GM12892 (cell line): ENCODE measurements around the gene VIPR2. TPM values are rescaled to one million over a fixed set of nuclear protein-coding genes. Genes with fewer than 3 reads are reported as not detected.
"Not testable (repeated sequence)": the region's sequence is repeated elsewhere in the genome, so short reads cannot be mapped to it uniquely, and the experiment has no call there.

Source experiments
- DNase-seq: peaks from one replicate; pipeline ENCODE4 v3.0.0; 2011; ENCODE audit not compliant: insufficient read length
- FAIRE-seq: peaks from 2 replicates; lab custom pipeline; 2011; peaks lifted over from hg19 to GRCh38; lab: Jason Lieb, UNC
- POLR2A ChIP-seq: IDR thresholded peaks from 2 replicates; pipeline ENCODE4 v1.6.1; 2011; ENCODE audit warnings: low read depth, low read length, control low read depth
- POLR2AphosphoS5 ChIP-seq: IDR thresholded peaks from 2 replicates; pipeline ENCODE4 v1.6.1; 2011; ENCODE audit warnings: low read depth, low read length, control low read depth
- TAF1 ChIP-seq: IDR thresholded peaks from 2 replicates; pipeline ENCODE4 v1.6.1; 2011; ENCODE audit warnings: low read depth, mild to moderate bottlenecking, control low read depth, low read length, borderline replicate concordance
- polyA plus RNA-seq: library from polyadenylated mRNA; unstranded; fragments of >200 nt; gene quantifications from one replicate; pipeline ENCODE4 v1.2.1, GENCODE V29; 2012; ENCODE audit warnings: missing spikeins, inconsistent platforms; ENCODE audit not compliant: missing spikeins

The VIPR2 gene
- not detected for polyA plus RNA-seq

- no peak for FAIRE-seq
- no peak for DNase-seq
- no peak for TF ChIP-seq TAF1
- TF ChIP-seq POLR2AphosphoS5, result no peak
- TF ChIP-seq POLR2A, result no peak
Measured at GRCh38 chr7:159144758-159145489, at the start of gene VIPR2. TSS of gene VIPR2 (minus strand) at chr7:159144867. CDS start at chr7:159144771, 96 bp downstream.

- DNase-seq, result no peak
- no peak for FAIRE-seq
- TF ChIP-seq TAF1 (no peak), POLR2A (no peak), POLR2AphosphoS5 (no peak)
Measured at GRCh38 chr7:159193543-159194090, 49.0 kb upstream of the VIPR2 start.

- FAIRE-seq, result no peak
- TF ChIP-seq POLR2AphosphoS5 (no peak), POLR2A (no peak), TAF1 (no peak)
Measured at GRCh38 chr7:159192725-159193453, 48.2 kb upstream of the VIPR2 start.

GRCh38 chr7:159192013-159192412 is 47.3 kb upstream of the VIPR2 start:
- no peak for DNase-seq
- no peak for FAIRE-seq
- TF ChIP-seq POLR2AphosphoS5, result no peak
- no peak for TF ChIP-seq TAF1
- no peak for TF ChIP-seq POLR2A

More at GRCh38 chr7:159192725-159193453, 48.2 kb upstream of the VIPR2 start:
- DNase-seq, result no peak

- DNase-seq, result no peak
Measured at GRCh38 chr7:159191236-159191635, 46.6 kb upstream of the VIPR2 start.

GRCh38 chr7:159188011-159188410 is 43.3 kb upstream of the VIPR2 start:
- FAIRE-seq (no peak), DNase-seq (no peak)
- TF ChIP-seq POLR2AphosphoS5, result no peak
- TF ChIP-seq POLR2A, result no peak
- TF ChIP-seq TAF1, result no peak

More at GRCh38 chr7:159191236-159191635, 46.6 kb upstream of the VIPR2 start:
- FAIRE-seq, result no peak
- TF ChIP-seq TAF1 (no peak), POLR2A (no peak), POLR2AphosphoS5 (no peak)

- no peak for TF ChIP-seq POLR2A
- TF ChIP-seq TAF1, result no peak
- no peak for TF ChIP-seq POLR2AphosphoS5
- no peak for DNase-seq
- no peak for FAIRE-seq
Measured at GRCh38 chr7:159179241-159179640, 34.6 kb upstream of the VIPR2 start.

- TF ChIP-seq TAF1 (no peak), POLR2AphosphoS5 (no peak), POLR2A (no peak)
- DNase-seq (no peak), FAIRE-seq (no peak)
Measured at GRCh38 chr7:159177284-159177953, 32.8 kb upstream of the VIPR2 start.

- TF ChIP-seq POLR2AphosphoS5, result no peak
- no peak for TF ChIP-seq TAF1
- no peak for TF ChIP-seq POLR2A
- DNase-seq (no peak), FAIRE-seq (no peak)
Measured at GRCh38 chr7:159175792-159176191, 31.1 kb upstream of the VIPR2 start.

GRCh38 chr7:159175100-159175499 is 30.4 kb upstream of the VIPR2 start:
- not testable (repeated sequence) for DNase-seq, FAIRE-seq

GRCh38 chr7:159172400-159172799 is 27.7 kb upstream of the VIPR2 start:
- DNase-seq (no peak), FAIRE-seq (no peak)

GRCh38 chr7:159169391-159169790 is 24.7 kb upstream of the VIPR2 start:
- FAIRE-seq, result no peak
- no peak for DNase-seq
- TF ChIP-seq POLR2AphosphoS5 (no peak), TAF1 (no peak), POLR2A (no peak)

More at GRCh38 chr7:159172400-159172799, 27.7 kb upstream of the VIPR2 start:
- no peak for TF ChIP-seq POLR2AphosphoS5
- TF ChIP-seq POLR2A, result no peak
